Inflammatory macrophage treated with lipopolysaccharide for 1 hour (primary cell): ENCODE results near the gene ZNF324B.
"Not testable (repeated sequence)": the region's sequence is repeated elsewhere in the genome, so short reads cannot be mapped to it uniquely, and the experiment has no call there.

Experiments used
- DNase-seq, 2 donors: peaks; one replicate each; pipeline ENCODE4 v3.0.0-alpha.2; 2020 to 2022

ZNF324B gene

DNA sequence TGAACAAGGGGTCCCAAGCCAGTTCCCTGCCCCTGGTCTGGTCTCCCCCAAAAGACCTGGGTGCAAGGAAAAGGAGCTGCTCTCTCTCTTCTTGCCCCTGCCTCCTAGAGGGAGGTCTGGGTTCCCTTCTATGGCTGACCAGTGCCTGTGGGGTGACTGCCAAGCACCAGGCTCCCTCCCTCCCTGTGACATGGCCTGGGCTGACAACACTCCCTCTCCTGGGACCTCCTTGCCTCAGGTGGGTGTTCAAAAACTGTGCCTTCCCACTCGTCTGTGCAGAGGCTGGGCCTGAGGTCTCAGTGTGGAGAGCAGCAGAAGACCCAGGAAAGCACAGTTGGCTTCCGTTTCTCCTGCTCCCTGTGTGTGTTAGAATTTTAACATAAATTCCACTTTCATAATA is 29.4 kb downstream of the ZNF324B start:
- DNase-seq, result no peak

DNA sequence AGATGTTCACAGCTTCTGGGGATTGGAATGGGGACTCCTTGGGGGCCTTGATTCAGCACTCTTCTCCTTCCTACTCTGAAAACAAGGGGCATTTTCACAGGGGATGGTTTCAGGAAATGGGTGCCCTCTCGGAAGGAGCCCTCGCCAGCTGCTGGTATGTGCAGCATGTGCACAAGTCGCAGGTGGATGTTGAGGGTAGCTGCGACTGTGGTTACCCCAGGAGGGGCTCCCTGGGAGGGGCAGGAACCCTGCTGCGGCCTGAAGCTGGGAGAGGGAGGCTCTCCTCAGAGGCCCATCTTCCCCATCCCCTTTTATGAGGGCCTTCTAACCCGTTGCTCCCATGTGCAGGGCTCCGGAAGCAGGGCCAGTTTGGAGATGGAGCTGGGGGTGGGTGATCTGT is 30.9 kb downstream of the ZNF324B start:
- DNase-seq, result no peak

DNA sequence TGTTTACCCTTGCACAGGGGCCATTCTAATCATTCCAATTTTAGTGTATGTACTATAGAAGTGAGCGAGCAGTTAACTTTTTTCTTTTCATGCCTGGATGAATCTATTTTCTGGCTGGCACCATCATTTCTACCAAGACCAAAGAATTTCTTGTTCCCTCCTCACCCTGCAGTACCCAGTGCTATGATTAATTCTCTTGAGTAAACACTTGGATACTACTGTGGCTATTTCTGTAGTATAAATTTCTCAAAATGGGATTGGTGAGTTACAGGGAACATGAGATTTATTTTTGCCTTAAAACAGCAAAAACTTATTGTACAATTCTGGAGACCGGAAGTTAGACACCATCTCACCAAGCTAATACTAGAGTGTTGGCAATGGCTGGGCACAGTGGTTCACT is 32.4 kb downstream of the ZNF324B start:
- no peak for DNase-seq

DNA sequence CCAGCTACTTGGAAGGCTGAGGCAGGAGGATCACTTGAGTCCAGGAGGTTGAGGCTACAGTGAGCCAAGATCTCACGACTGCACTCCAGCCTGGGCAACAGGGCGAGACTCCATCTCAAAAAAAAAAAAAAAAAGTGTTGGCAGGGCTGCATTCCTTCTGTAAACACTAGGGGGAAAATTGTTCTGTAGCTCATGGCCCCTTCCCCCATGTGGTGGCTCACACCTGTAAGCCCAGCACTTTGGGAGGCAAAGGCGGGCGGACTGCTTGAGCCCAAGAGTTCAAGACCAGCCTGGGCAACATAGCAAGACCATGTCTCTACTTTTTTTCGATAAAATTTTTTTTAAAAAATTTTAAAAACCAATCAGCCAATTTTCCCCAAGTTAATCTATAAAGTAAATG is 32.9 kb downstream of the ZNF324B start:
- not testable (repeated sequence) for DNase-seq

DNA sequence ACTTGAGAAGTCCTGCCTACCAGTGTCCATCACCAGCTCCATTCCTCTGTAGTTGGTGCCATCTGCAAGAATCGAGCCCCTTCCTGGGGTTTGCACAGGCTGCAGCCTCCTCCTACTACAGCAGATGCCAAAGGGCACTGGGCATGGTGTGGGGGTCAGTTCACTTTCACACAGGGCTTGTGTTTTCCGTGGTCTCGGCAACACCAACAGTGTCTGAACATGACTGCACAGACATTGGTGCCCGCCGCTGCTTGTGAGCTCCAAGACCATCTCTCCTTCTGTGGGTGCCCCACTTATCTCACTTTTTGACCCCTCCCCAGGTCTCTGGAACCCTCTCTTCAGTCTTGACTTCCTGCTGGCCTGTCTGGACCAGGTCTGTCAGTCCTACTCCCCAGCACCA is 40.0 kb downstream of the ZNF324B start:
- DNase-seq, result no peak

DNA sequence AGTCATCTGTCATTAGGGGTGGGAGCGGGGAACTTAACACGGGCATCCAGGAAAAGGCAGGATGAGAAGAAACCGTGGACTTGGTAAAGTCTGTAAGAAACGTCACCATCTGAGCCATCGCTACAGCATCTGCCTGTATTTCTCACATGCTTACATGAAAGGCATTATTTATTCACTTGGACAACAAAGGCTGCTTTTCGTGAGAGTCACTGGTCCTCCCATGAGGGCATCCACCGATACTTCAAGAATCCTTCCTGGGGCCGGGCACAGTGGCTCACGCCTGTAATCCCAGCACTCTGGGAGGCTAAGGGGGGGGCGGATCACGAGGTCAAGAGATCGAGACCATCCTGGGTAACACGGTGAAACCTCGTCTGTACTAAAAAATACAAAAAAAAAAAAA is 40.8 kb downstream of the ZNF324B start:
- DNase-seq, result no peak

DNA sequence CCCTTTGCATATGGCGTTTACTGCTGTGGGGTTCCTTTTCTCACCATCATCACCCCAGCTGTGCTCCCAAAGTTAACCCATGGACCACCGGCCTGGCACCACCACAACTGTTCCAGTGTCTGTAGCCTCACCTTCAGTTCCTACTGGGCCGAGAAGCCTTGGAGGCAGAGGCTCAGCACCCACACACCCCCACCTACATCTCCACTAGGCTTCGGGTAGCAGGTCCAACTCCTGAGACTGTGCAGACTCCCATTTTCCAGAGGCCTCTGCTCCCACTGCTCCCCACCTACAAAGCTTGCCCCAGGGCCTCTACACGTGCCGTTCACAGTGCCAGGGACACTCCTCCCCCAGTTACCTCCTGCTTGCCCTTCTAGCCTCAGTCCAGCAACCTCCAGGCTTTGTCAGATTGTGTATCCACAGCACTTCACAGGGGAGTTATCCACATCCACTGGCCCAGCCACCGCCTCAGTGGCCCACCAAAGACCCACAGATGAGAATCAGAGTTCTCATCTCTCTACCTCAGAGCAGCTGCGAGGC is 46.3 kb downstream of the ZNF324B start:
- DNase-seq, result no peak

DNA sequence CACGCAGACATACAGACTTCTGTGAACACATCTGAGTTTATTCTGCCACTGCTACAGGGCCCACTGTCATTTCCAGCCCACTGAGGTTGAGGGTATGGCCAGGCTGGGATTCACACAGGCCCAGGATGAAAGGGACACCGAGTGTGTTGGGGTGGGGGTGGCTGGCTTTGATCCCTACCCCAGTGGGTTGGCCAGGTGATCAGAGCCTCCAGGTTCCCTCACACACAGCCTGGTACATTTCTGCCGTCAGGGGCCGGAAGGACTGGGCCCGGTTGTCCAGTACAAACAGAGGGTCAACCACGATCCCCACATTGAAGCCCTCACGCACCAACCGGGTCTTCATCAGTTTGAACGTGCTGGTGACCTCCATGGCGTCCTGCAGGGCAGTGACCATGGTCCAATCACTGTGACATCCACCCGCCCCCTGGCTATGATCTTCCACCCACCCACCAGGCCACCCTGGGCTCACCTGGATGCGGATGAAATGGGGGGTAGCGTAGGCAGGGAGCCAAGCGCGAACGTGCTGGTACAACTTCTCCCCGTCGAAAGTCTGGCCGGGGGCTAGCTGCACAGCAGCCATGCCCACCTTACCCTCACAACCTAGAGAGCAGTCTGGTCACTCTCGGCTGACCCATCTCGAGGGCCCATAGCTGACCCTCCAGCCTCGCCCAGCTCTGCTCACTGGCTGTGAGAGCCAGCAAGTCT is 47.0 kb downstream of the ZNF324B start:
- DNase-seq, result no peak

DNA sequence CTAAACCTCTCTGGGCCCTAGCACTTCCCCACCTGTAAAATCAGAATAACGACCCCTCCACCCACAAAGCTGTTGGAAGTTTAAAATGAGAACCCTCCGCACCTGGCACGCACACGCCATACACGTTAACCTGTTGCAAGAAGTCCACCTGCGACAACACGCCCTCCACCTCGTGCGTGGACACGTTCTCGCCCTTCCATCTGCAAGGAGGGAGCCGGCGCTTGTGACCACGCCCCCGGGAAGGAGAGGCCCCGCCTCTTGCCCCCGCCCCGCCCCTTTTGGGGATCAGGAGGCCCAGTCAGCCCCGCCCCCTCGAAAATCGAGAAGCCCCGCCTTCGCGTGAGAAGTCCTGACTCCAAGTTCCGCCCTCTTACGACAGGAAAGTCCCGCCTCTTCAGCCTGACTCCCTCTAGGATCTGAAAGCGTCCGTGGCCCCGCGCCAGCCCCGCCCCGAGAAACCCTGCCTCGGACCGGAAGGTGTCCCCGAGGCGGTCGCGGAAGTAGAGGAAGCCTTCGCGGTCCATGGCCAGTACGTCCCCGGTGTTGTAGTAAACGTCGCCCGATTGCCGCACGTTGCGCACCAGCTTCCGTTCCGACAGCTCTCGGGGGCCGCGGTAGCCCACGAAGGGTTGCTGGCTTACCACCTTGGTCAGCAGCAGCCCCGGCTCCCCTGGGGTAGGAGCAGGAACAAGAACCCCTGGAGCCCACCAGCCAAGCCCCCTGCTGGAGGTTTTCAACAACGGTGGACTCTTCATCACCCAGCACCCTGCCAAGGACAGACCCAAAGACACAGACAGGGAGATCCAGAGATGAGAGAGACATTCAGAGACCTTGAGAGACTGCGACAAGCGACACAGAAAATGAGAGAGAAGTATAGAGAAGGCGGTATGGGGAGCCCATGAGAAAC is 47.9 kb downstream of the ZNF324B start:
- DNase-seq, result peak; percentile 100

DNA sequence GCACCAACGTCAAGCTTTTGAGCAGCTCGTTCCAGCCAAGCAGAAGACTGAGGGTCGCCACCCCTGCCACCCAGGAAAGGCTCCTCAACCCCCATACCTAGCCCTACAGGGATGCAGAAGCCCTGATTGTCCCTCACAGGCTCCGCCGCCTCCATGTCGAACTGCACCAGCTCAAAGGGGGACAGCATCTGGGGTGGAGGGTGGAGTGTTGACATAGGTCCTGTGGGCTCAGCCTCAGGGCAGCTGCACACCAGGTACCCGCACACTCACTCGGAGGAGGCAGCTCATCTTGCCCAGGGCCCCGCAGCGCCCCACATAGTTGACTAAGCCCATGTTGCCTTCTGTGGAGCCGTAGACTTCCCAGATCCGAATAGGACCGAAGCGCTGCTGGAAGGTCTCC is 48.8 kb downstream of the ZNF324B start:
- no peak for DNase-seq
